Spleen (tissue), 7 donors: ENCODE results near the gene SCFD2.

Experiments
- POLR2A ChIP-seq, 3 donors: fragments of 450-650 bp; IDR thresholded peaks; one replicate each; pipeline ENCODE4 v1.5.1; 2017; ENCODE audit warnings: antibody characterized with exemption in 3 of 3, mild to moderate bottlenecking in 1 of 3
- TF ChIP-seq, protein P1 (sequence below), 11 experiments: fragments of 200-600 bp in 7 of 11; fragments of 450-650 bp in 4 of 11; sonication (generic) in 4 of 11; IDR thresholded peaks in 8 of 11; conservative IDR thresholded peaks in 3 of 11; 1 replicate in 7 of 11; 2 replicates in 4 of 11; pipeline versions ENCODE4 v1.4.0 to v1.8.0; 2016 to 2021; ENCODE audit warnings: antibody characterized with exemption in 11 of 11, inconsistent platforms in 4 of 11, mild to moderate bottlenecking in 1 of 11
- donor health status: DM: no; HTN: no; CAD: no; lungs with moderate emphysema.
- donor health status: DM: no; HTN: no; CAD: no.
- donor health status: DM: no; HTN: no; CAD: no.

GRCh38 chr4:52989865-52990264 lies 376.0 kb downstream of the SCFD2 start:
- TF ChIP-seq, protein P1, sequence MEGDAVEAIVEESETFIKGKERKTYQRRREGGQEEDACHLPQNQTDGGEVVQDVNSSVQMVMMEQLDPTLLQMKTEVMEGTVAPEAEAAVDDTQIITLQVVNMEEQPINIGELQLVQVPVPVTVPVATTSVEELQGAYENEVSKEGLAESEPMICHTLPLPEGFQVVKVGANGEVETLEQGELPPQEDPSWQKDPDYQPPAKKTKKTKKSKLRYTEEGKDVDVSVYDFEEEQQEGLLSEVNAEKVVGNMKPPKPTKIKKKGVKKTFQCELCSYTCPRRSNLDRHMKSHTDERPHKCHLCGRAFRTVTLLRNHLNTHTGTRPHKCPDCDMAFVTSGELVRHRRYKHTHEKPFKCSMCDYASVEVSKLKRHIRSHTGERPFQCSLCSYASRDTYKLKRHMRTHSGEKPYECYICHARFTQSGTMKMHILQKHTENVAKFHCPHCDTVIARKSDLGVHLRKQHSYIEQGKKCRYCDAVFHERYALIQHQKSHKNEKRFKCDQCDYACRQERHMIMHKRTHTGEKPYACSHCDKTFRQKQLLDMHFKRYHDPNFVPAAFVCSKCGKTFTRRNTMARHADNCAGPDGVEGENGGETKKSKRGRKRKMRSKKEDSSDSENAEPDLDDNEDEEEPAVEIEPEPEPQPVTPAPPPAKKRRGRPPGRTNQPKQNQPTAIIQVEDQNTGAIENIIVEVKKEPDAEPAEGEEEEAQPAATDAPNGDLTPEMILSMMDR (IDR thresholded peaks at IDR 0.05 in 8 of 11, conservative IDR thresholded peaks at IDR 0.05 in 3 of 11) = no peak
- TF ChIP-seq POLR2A (IDR thresholded peaks at IDR 0.05) = no peak
